Cardiac fibroblast (primary cell): ENCODE measurements around the gene TRPV4.

ENCODE experiments used
- DNase-seq, 2 donors: peaks; one replicate each; pipeline versions ENCODE4 v3.0.0 to v3.0.0-alpha.2; 2010; ENCODE audit warnings: low read depth in 2 of 2
- H3K4me3 ChIP-seq, 2 donors: replicated peaks in 1 of 2; 1 replicate in 1 of 2; 2 replicates in 1 of 2; pipeline ENCODE4 v1.5.1; 2011; ENCODE audit warnings: low read depth in 2 of 2, low read length in 2 of 2, mild to moderate bottlenecking in 2 of 2, moderate library complexity in 1 of 2
- CTCF ChIP-seq: IDR thresholded peaks from one replicate; pipeline ENCODE4 v1.5.1; 2011; ENCODE audit warnings: low read depth, mild to moderate bottlenecking, low read length, inconsistent platforms

The TRPV4 gene

GRCh38 chr12:109759595-109759994 lies 73.6 kb downstream of the TRPV4 start:
- no peak overlapping the region for H3K4me3 ChIP-seq
- no peak for TF ChIP-seq CTCF
- no peak for DNase-seq

GRCh38 chr12:109758426-109759420 lies 74.5 kb downstream of the TRPV4 start:
- DNase-seq = no peak
- no peak overlapping the region for H3K4me3 ChIP-seq

DNA sequence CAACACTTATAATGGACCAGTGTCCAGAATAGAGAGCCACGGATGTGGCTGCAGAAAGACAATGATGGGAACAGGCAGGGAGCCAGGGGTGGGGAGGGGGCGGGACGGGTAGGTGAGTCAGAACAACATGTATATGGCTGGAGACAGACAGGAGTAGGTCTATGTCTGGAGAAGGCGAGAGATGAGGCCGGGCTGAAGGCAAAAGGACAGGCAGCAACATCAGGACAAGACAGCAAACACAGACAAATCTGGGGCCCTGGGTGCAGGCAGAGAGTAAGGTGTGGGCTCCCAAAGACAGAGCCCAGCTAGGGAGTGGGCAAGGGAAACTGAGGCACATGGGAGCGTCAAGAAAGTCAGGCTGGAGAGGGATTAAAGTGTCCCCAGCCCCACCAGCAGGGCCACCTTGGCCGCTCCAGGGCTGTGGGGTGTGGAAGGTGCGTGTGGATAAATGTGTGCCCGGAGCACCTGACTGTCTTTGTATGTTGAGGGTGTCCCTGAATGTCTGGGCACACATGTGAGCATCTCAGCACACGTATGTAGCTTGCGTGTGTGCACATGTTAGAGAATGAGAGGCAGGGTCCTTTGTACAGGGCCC lies 75.4 kb downstream of the TRPV4 start:
- no peak for TF ChIP-seq CTCF
- DNase-seq = no peak

More at GRCh38 chr12:109758426-109759420, 74.5 kb downstream of the TRPV4 start:
- no peak for TF ChIP-seq CTCF

GRCh38 chr12:109756457-109756856 lies 76.7 kb downstream of the TRPV4 start:
- DNase-seq = no peak
- H3K4me3 ChIP-seq = no peak overlapping the region
- TF ChIP-seq CTCF = no peak

More for the DNA sequence above, 75.4 kb downstream of the TRPV4 start:
- no peak overlapping the region for H3K4me3 ChIP-seq

DNA sequence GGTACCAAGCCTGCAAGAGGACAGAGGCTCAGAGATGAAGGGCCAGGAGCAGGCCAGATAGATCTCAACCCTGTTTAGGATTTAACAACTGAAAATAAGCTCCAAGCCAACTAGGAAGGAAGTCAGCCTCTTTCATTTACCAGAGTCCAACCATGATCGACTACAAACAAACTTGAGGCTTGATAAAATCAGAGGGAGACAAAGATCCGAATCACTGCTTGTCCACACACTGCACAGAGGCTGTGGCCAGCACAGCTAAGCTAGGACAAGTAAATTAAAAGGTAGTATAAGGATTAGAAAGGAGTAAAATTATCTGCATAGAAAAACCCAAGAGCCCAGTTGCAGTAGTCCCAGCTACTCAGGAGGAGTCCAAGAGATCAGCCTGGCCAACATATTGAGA lies 79.2 kb downstream of the TRPV4 start:
- TF ChIP-seq CTCF = no peak
- no peak for DNase-seq
- no peak overlapping the region for H3K4me3 ChIP-seq

- DNase-seq = no peak
- TF ChIP-seq CTCF = no peak
These were observed 80.2 kb downstream of the TRPV4 start for GRCh38 chr12:109753054-109753401.

More at GRCh38 chr12:109753054-109753401, 80.2 kb downstream of the TRPV4 start:
- H3K4me3 ChIP-seq = no peak overlapping the region
